ENCODE measurements around the gene C3orf49.

The C3orf49 gene

DNA sequence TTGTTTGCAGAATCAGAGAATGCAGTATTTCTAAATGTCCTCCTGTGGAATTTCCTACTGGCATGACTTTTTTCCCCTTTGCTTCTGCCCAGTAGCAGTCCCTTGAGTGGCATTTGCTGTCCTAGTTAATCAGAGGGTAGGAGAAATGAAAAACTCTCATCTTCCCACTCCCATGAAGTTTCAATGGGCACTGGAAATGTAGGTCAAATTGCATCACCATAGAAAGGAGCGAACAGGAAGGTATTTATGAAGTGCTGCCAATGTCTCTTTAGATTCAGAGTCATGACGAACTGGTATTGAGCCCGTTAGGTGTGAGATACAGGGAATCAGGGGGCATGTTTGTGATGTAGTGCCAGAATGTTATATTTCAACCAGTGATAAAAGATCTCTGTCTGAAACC is 67.8 kb downstream of the C3orf49 start:
- no peak for DNase-seq (ENCODE audit: low read depth in 3 of 3)

DNA sequence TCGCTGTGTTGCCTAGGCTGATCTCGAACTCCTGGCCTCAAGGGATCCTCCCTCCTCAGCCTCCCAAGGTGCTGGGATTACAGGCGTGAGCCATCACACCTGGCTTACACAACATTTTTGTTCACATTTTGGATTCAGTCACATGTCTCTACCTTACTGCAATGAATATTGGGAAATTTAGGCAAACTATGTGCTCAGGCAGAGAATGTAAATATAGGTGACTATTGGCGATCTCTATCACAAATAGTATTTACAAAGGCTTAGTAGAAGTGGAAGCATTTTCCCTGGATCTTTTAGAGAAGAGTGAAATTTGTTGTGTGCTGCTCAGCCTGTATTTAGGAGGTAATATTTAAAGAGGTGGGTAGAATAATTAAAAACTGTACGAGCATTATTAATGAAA is 72.4 kb downstream of the C3orf49 start:
- DNase-seq (ENCODE audit: low read depth in 3 of 3): no peak

DNA sequence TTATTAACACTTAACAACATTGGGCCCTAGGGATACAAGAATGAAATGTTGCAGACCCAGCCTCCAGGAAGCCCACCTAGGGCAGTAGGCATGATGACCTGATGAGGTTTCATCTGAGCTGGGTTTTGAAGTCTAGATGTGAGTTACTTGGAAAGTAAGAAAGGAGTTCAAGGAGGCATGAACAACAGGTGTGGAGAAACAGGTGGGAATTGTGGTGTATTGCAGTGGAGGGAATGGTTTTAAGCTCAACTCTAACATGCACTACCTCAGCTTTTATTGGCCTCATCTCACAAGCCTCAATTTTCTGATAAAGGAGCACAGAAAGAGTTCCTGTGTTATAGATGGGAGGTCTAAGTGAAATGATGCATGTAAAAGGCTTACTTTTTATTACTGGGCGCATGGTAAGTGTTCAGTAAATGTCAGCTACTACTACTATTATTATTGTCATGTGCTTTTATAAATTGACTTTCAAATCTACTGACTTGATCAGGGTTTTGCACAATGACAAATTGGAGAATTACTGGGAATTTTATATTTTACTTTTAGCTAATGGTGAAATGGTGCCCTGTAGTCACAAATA is 73.8 kb downstream of the C3orf49 start:
- no peak for DNase-seq (ENCODE audit: low read depth in 3 of 3)

DNA sequence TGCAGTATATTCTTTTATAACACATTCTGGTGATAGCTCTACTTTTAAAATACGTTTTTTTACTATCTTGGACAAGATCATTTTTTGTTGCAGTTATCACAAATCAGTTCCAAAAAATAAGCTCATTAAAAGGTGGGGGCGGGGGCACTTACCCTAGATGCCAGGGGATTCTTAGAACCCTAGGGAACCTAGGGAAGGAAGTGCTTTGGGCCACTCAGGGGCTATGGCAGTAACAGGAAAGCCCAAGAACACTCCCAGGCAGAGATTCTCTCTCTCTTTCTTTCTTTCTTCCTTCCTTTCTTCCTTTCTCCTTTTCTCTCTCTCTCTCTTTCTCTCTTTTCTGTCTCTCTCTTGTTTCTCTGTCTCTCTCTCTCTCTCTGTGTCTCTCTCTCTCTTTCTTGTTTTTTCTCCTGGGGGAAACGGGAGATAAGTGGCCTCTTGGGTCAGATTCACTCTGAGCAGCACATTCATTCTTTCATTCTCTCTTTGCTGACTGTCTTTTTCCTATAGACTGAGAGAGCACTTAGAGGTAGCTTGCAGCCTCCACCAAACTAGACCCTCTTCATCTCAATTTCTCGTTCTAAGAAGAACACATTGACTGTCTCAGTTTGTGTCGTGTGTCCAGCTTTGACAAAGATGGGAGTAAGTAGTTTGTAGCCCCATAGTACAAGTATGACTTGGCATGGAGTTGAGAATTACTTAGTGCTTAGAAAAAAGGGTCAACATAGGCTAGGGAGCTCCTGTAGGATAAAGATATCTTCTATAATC is 76.5 kb downstream of the C3orf49 start:
- DNase-seq (ENCODE audit: low read depth in 3 of 3): no peak

DNA sequence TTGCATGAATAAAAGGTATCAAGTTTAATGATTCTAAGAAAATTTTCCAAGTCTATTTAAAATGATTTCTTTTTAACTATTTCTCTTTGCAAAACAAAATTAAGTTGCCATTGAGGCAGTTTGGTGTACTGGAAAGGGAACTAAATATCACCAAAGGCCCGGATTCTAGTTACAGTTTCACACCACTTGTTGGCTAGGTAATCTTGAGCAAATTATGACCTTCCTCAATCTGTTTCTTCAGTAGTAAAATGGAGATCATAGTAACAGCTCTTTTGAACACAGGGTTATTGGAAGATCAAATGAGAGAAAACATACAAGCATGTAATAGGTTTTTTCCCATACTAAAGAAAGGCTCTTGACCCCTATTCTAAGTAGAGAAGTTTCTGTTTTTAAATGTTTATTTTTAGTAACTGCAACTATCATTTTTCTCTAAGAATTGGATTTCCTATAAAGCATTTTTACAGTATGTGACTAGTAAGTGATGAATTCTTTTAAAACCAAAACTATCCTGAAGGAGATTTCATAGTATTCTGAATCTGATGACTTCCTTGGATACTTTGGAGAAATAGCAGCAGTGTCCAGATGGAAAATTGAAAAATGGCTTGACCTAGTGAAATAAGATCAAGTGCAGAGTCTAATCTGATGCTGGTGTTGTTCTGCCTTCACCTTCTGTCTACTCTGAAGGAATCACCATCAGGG is 77.4 kb downstream of the C3orf49 start:
- DNase-seq (ENCODE audit: low read depth in 3 of 3): no peak
